ENCODE data around the gene DNAH17.

DNA sequence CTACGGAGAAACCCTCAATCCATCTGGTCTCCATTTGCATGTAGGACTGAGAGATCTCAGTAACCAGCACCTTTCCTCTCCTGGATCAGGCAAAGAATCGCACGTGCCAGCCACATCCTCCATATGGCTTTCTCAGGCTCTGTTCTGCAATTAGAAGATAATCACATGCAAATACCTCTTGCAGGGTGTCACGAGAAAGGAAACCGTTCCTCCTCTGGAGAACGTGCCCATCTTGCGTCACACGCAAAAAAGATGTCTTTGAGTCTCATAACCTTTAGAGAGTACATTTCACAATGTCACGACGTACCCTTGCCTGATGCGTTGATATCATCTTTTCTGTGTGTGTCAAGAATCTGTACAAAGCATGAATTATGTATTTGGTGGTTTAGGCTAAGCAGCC, 36.2 kb upstream of the DNAH17 start:
- TF ChIP-seq POLR2AphosphoS5 (IDR thresholded peaks at IDR 0.05; ENCODE audit: insufficient read depth in 1 of 2, low read depth in 1 of 2) (no peak), POLR2A (IDR thresholded peaks at IDR 0.05) (no peak)
- TF ChIP-seq, protein P1, sequence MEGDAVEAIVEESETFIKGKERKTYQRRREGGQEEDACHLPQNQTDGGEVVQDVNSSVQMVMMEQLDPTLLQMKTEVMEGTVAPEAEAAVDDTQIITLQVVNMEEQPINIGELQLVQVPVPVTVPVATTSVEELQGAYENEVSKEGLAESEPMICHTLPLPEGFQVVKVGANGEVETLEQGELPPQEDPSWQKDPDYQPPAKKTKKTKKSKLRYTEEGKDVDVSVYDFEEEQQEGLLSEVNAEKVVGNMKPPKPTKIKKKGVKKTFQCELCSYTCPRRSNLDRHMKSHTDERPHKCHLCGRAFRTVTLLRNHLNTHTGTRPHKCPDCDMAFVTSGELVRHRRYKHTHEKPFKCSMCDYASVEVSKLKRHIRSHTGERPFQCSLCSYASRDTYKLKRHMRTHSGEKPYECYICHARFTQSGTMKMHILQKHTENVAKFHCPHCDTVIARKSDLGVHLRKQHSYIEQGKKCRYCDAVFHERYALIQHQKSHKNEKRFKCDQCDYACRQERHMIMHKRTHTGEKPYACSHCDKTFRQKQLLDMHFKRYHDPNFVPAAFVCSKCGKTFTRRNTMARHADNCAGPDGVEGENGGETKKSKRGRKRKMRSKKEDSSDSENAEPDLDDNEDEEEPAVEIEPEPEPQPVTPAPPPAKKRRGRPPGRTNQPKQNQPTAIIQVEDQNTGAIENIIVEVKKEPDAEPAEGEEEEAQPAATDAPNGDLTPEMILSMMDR (IDR thresholded peaks at IDR 0.05): no peak

Data from vagina (tissue), 2 donors.